ENCODE measurements around the gene F8.

Gene F8

GRCh38 chrX:155052738-155053498 is 30.4 kb upstream of the F8 start:
- Mint-ChIP-seq H3K9me3 (no peaks in the 10 kb centered on the region), H3K27ac (peak overlapping the region in 1 of 2 donors; percentile 49), H3K4me1 (peaks cover 57% of the 10 kb centered on the region), H3K27me3 (no peaks in the 10 kb centered on the region), H3K4me3 (no peak overlapping the region)
- DNase-seq: no peak
- no peak for ATAC-seq

- H3K9me3 Mint-ChIP-seq: no peaks in the 10 kb centered on the region
- H3K27ac Mint-ChIP-seq: peak overlapping the region in 1 of 2 donors; percentile 32
Observed at GRCh38 chrX:155048977-155049619, 26.6 kb upstream of the F8 start.

GRCh38 chrX:155046811-155047528 is 24.4 kb upstream of the F8 start:
- ATAC-seq: no peak
- H3K4me3 Mint-ChIP-seq: no peak overlapping the region
- H3K9me3 Mint-ChIP-seq: no peaks in the 10 kb centered on the region
- H3K27me3 Mint-ChIP-seq: no peaks in the 10 kb centered on the region
- peaks cover 46% of the 10 kb centered on the region for H3K4me1 Mint-ChIP-seq
- H3K27ac Mint-ChIP-seq: no peak overlapping the region
- no peak for DNase-seq

More at GRCh38 chrX:155048977-155049619, 26.6 kb upstream of the F8 start:
- Mint-ChIP-seq H3K4me1 (peaks cover 47% of the 10 kb centered on the region), H3K27me3 (no peaks in the 10 kb centered on the region), H3K4me3 (no peak overlapping the region)
- DNase-seq (peak; percentile 29 to 33), ATAC-seq (peak; percentile 60)

GRCh38 chrX:155046129-155046810 is 23.7 kb upstream of the F8 start:
- H3K4me1 Mint-ChIP-seq: peaks cover 45% of the 10 kb centered on the region
- H3K4me3 Mint-ChIP-seq: no peak overlapping the region
- DNase-seq: no peak
- no peak for ATAC-seq
- no peak overlapping the region for H3K27ac Mint-ChIP-seq
- H3K9me3 Mint-ChIP-seq: no peaks in the 10 kb centered on the region
- no peaks in the 10 kb centered on the region for H3K27me3 Mint-ChIP-seq

GRCh38 chrX:155035688-155036087 is 13.2 kb upstream of the F8 start:
- Mint-ChIP-seq H3K9me3 (no peaks in the 10 kb centered on the region), H3K27me3 (no peaks in the 10 kb centered on the region), H3K4me1 (peaks cover 31% of the 10 kb centered on the region), H3K27ac (no peak overlapping the region), H3K4me3 (no peak overlapping the region)
- no peak for ATAC-seq
- DNase-seq: no peak

GRCh38 chrX:155031657-155032056 is 9.1 kb upstream of the F8 start:
- no peak overlapping the region for H3K4me3 Mint-ChIP-seq
- no peaks in the 10 kb centered on the region for H3K9me3 Mint-ChIP-seq
- no peak for ATAC-seq
- H3K27ac Mint-ChIP-seq: no peak overlapping the region
- no peak for DNase-seq
- H3K4me1 Mint-ChIP-seq: peaks cover 20% of the 10 kb centered on the region
- H3K27me3 Mint-ChIP-seq: no peaks in the 10 kb centered on the region

- H3K4me3 Mint-ChIP-seq: peak overlapping the region; percentile 1 to 86
- no peak for ATAC-seq
- peaks cover 27% of the 10 kb centered on the region for H3K4me1 Mint-ChIP-seq
Observed at GRCh38 chrX:155028877-155029291, 6.4 kb upstream of the F8 start.

GRCh38 chrX:155028129-155028528 is 5.6 kb upstream of the F8 start:
- DNase-seq: no peak
- Mint-ChIP-seq H3K4me3 (peak overlapping the region; percentile 80 to 86), H3K27ac (peak overlapping the region; percentile 94 to 96), H3K9me3 (no peaks in the 10 kb centered on the region), H3K4me1 (peaks cover 27% of the 10 kb centered on the region), H3K27me3 (no peaks in the 10 kb centered on the region)
- ATAC-seq: peak; percentile 11

More at GRCh38 chrX:155028877-155029291, 6.4 kb upstream of the F8 start:
- no peak for DNase-seq
- Mint-ChIP-seq H3K9me3 (no peaks in the 10 kb centered on the region), H3K27me3 (no peaks in the 10 kb centered on the region), H3K27ac (peak overlapping the region; percentile 14 to 86)

- Mint-ChIP-seq H3K27me3 (no peaks in the 10 kb centered on the region), H3K27ac (peak overlapping the region; percentile 94 to 96)
- peak; percentile 40 for ATAC-seq
Observed at GRCh38 chrX:155027509-155028066, 5.1 kb upstream of the F8 start.

GRCh38 chrX:155026727-155027508 is 4.4 kb upstream of the F8 start, which contains the start of gene FUNDC2:
Gene FUNDC2 (plus strand): TSS chrX:155026844. CDS start chrX:155026939, 95 bp downstream.
- Mint-ChIP-seq H3K4me3 (peak within 1 kb of the TSS; percentile 80 to 86), H3K27me3 (no peaks in the 10 kb centered on the region), H3K4me1 (peaks cover 27% of the 10 kb centered on the region), H3K27ac (peak within 1 kb of the TSS; percentile 94 to 96), H3K9me3 (no peaks in the 10 kb centered on the region)
- DNase-seq (peak; percentile 91 to 96), ATAC-seq (peak; percentile 93)

More at GRCh38 chrX:155027509-155028066, 5.1 kb upstream of the F8 start:
- Mint-ChIP-seq H3K4me3 (peak overlapping the region; percentile 80 to 86), H3K4me1 (peaks cover 27% of the 10 kb centered on the region), H3K9me3 (no peaks in the 10 kb centered on the region)
- DNase-seq: peak; percentile 19 to 26

GRCh38 chrX:155026420-155026726 is 3.9 kb upstream of the F8 start:
- Mint-ChIP-seq H3K4me3 (peak overlapping the region; percentile 78 to 80), H3K27me3 (no peaks in the 10 kb centered on the region), H3K4me1 (peaks cover 22% of the 10 kb centered on the region), H3K9me3 (no peaks in the 10 kb centered on the region), H3K27ac (peak overlapping the region; percentile 80 to 83)
- ATAC-seq: no peak
- no peak for DNase-seq

- DNase-seq: no peak
- peaks cover 13% of the 10 kb centered on the region for H3K4me1 Mint-ChIP-seq
- H3K27me3 Mint-ChIP-seq: no peaks in the 10 kb centered on the region
- ATAC-seq: no peak
- H3K4me3 Mint-ChIP-seq: no peak overlapping the region
- no peaks in the 10 kb centered on the region for H3K9me3 Mint-ChIP-seq
- no peak overlapping the region for H3K27ac Mint-ChIP-seq
Observed at GRCh38 chrX:155023907-155024833, 1.6 kb upstream of the F8 start.

GRCh38 chrX:155020591-155020990 is 1.9 kb downstream of the F8 start:
- ATAC-seq (no peak), DNase-seq (no peak)
- Mint-ChIP-seq H3K9me3 (no peaks in the 10 kb centered on the region), H3K27ac (no peak overlapping the region), H3K4me1 (peaks cover 11% of the 10 kb centered on the region), H3K27me3 (no peaks in the 10 kb centered on the region), H3K4me3 (no peak overlapping the region)

Measured in stimulated activated naive CD8-positive, alpha-beta T cell treated with anti-CD3 and anti-CD28 coated beads, Interleukin-15, amount 100 ng/mL, for 72 hours (primary cell).